Endothelial cell of umbilical vein (primary cell): ENCODE data around the gene UBE2D3. TPM values are rescaled to one million over a fixed set of nuclear protein-coding genes. Genes with fewer than 3 reads are reported as not detected.

Experiments
- BruUV-seq: library from RNA; stranded (reverse); fragments of 400-500 nt; replicated peaks from 2 replicates; lab custom pipeline; 2021; lab: Mats Ljungman, UMichigan
- CTCF ChIA-PET: fragments of 300-600, 350-600 bp; sonication (Branson Sonifier 250); formaldehyde crosslinking; loops from one replicate; lab custom pipeline; 2021; ENCODE audit warnings: antibody characterized with exemption, inconsistent platforms; lab: Charles Lee
- POLR2A ChIA-PET: fragments of 300-600, 350-600 bp; sonication (Branson Sonifier 250); formaldehyde crosslinking; loops from one replicate; lab custom pipeline; 2021; ENCODE audit warnings: antibody characterized with exemption, inconsistent platforms; lab: Charles Lee
- DNase-seq: peaks from one replicate; pipeline ENCODE4 v3.0.0-alpha.2; 2011; ENCODE audit warnings: low read depth, low spot score
- FAIRE-seq: peaks from 2 replicates; lab custom pipeline; 2011; peaks lifted over from hg19 to GRCh38; lab: Jason Lieb, UNC
- H2AFZ ChIP-seq: 2 replicates; pipeline ENCODE4 v1.6.0; 2012; ENCODE audit warnings: low read depth, low read length, control low read depth, inconsistent platforms
- H3K27ac ChIP-seq: 2 replicates; pipeline ENCODE4 v1.5.1; 2011; ENCODE audit warnings: low read depth, mild to moderate bottlenecking, control low read depth, low read length, moderate library complexity; ENCODE audit not compliant: insufficient read depth
- H3K27me3 ChIP-seq, 2 experiments: 2 replicates each; pipeline versions ENCODE4 v1.6.0 to v1.6.1; 2011; ENCODE audit warnings: low read length in 2 of 2, mixed read lengths in 1 of 2; ENCODE audit not compliant: control insufficient read depth in 2 of 2, insufficient read depth in 2 of 2
- H3K36me3 ChIP-seq, 2 experiments: 2 replicates in 1 of 2; 3 replicates in 1 of 2; pipeline ENCODE4 v1.5.1; 2011; ENCODE audit warnings: low read length in 2 of 2, mild to moderate bottlenecking in 1 of 2, moderate library complexity in 1 of 2; ENCODE audit not compliant: control insufficient read depth in 2 of 2, insufficient read depth in 2 of 2; ENCODE audit errors: extremely low read depth in 1 of 2
- H3K4me1 ChIP-seq: 3 replicates; pipeline ENCODE4 v1.5.1; 2011; ENCODE audit warnings: mild to moderate bottlenecking, low read length; ENCODE audit not compliant: control insufficient read depth, insufficient read depth; ENCODE audit errors: extremely low read depth
- H3K4me2 ChIP-seq: 2 replicates; pipeline ENCODE4 v1.6.1; 2011; ENCODE audit warnings: low read length, control low read depth, mixed read lengths; ENCODE audit not compliant: insufficient read depth
- H3K4me3 ChIP-seq, 3 experiments: fragments of 200-600 bp in 1 of 3; sonication (generic), shearing (Covaris generic) in 1 of 3; replicated peaks in 1 of 3; 2 replicates each; pipeline ENCODE4 v1.5.1; 2011 to 2016; ENCODE audit warnings: control low read depth in 3 of 3, low read length in 3 of 3, mild to moderate bottlenecking in 2 of 3, inconsistent platforms in 1 of 3, low read depth in 1 of 3, moderate library complexity in 1 of 3; ENCODE audit not compliant: insufficient read depth in 1 of 3
- H3K79me2 ChIP-seq: 2 replicates; pipeline ENCODE4 v1.6.0; 2012; ENCODE audit warnings: low read length, inconsistent platforms; ENCODE audit not compliant: control insufficient read depth, insufficient read depth
- H3K9ac ChIP-seq: replicated peaks from 2 replicates; pipeline ENCODE3; 2011; ENCODE audit warnings: low read length, control low read depth; ENCODE audit not compliant: insufficient read depth; ENCODE audit errors: extremely low read depth
- H3K9me1 ChIP-seq: replicated peaks from 3 replicates; pipeline ENCODE4 v1.6.0; 2011; ENCODE audit warnings: mild to moderate bottlenecking, low read length; ENCODE audit not compliant: control insufficient read depth, insufficient read depth; ENCODE audit errors: extremely low read depth
- H3K9me3 ChIP-seq: replicated peaks from 2 replicates; pipeline ENCODE4 v1.5.1; 2012; ENCODE audit warnings: low read length, inconsistent platforms; ENCODE audit not compliant: control insufficient read depth, insufficient read depth
- H4K20me1 ChIP-seq: replicated peaks from 2 replicates; pipeline ENCODE3; 2011; ENCODE audit warnings: mild to moderate bottlenecking, low read length; ENCODE audit not compliant: control insufficient read depth, insufficient read depth; ENCODE audit errors: extremely low read depth
- EZH2 ChIP-seq: IDR thresholded peaks from 2 replicates; pipeline ENCODE4 v1.6.1; 2012; ENCODE audit warnings: borderline replicate concordance, low read depth, mild to moderate bottlenecking, moderate library complexity, low read length, inconsistent platforms; ENCODE audit not compliant: severe bottlenecking
- FOS ChIP-seq: IDR thresholded peaks from 2 replicates; pipeline ENCODE4 v1.6.1; 2011; ENCODE audit warnings: mild to moderate bottlenecking, low read length, moderate library complexity, borderline replicate concordance; ENCODE audit not compliant: insufficient read depth
- GATA2 ChIP-seq: IDR thresholded peaks from 2 replicates; pipeline ENCODE4 v1.7.0; 2011; ENCODE audit warnings: low read depth, mild to moderate bottlenecking, moderate library complexity, mixed read lengths, low read length; ENCODE audit not compliant: insufficient read length, insufficient read depth
- JUN ChIP-seq: IDR thresholded peaks from 2 replicates; pipeline ENCODE4 v1.6.1; 2011; ENCODE audit warnings: borderline replicate concordance, low read depth; ENCODE audit not compliant: insufficient read length, insufficient read depth
- MAX ChIP-seq: IDR thresholded peaks from 2 replicates; pipeline ENCODE4 v1.6.1; 2011; ENCODE audit not compliant: insufficient read depth, insufficient read length
- MYC ChIP-seq: IDR thresholded peaks from one replicate; pipeline ENCODE4 v1.6.1; 2011; ENCODE audit warnings: mild to moderate bottlenecking, low read depth, low read length
- POLR2A ChIP-seq: IDR thresholded peaks from 2 replicates; pipeline ENCODE4 v1.6.1; 2012; ENCODE audit warnings: low read depth, mild to moderate bottlenecking, control low read depth, low read length
- POLR2AphosphoS5 ChIP-seq: IDR thresholded peaks from 2 replicates; pipeline ENCODE4 v1.6.1; 2012; ENCODE audit warnings: low read depth, mild to moderate bottlenecking, control low read depth, low read length, moderate library complexity; ENCODE audit not compliant: insufficient read depth
- dilution Hi-C: fragments of 300-500 bp; cut with MboI; formaldehyde crosslinking; loops from one replicate; pipeline ENCODE4 v1.15.0; 2019; ENCODE audit warnings: low sequenced_read_pairs; ENCODE audit not compliant: extremely low pct_ligation_motif_present
- intact Hi-C: fragments of 100-400 bp; cut with micrococcal nuclease; formaldehyde crosslinking; loops from one replicate; pipeline ENCODE4 v1.10.0; 2022
- polyA plus RNA-seq, 4 experiments: library from polyadenylated mRNA; depleted of rRNA in 3 of 4; stranded (reverse) in 3 of 4; unstranded in 1 of 4; fragments of >200 nt; gene quantifications; 2 replicates each; pipeline versions ENCODE4 v1.2.1 to v1.2.3, GENCODE V29; 2011 to 2012; ENCODE audit warnings: missing spikeins in 1 of 4
- total RNA-seq: library from RNA; stranded (reverse); gene quantifications from 2 replicates; pipeline ENCODE4 v1.2.3, GENCODE V29; 2021
- TF ChIP-seq, protein P1 (sequence below), 2 donors: IDR thresholded peaks; 1 replicate in 1 of 2; 2 replicates in 1 of 2; pipeline ENCODE4 v1.5.1; 2011; ENCODE audit warnings: low read length in 2 of 2, mild to moderate bottlenecking in 2 of 2, moderate library complexity in 2 of 2, control low read depth in 1 of 2, inconsistent platforms in 1 of 2, low read depth in 1 of 2; ENCODE audit not compliant: insufficient read depth in 1 of 2; ENCODE audit errors: extremely low read depth in 1 of 2

The UBE2D3 gene
- total and polyA plus RNA-seq, 2 donors (not counting 3 experiments of a cell fraction or from before 2014, with no cell fraction given) = 279 to 399 TPM

- Histone ChIP-seq H3K9me1 (no peaks in the 10 kb centered on the region), H3K4me3 (no peak overlapping the region), H3K36me3 (peaks cover 15 to 47% of the 10 kb centered on the region in 2 experiments), H4K20me1 (peaks cover 9% of the 10 kb centered on the region), H3K79me2 (peaks cover 43% of the 10 kb centered on the region), H3K27ac (no peak overlapping the region), H3K9ac (no peak overlapping the region), H3K4me1 (no peaks in the 10 kb centered on the region), H3K4me2 (no peak overlapping the region), H2AFZ (no peak overlapping the region), H3K9me3 (no peaks in the 10 kb centered on the region), H3K27me3 (no peaks in the 10 kb centered on the region)
- intact Hi-C loops (loop anchor here (5.0 kb wide), 1 partner anchor 297 kb away; the partner anchor contains the start of gene BDH2), dilution Hi-C loops (no loop called here)
- FAIRE-seq (no peak), DNase-seq (no peak)
- ChIA-PET POLR2A (no interaction called here), CTCF (interaction anchor here (1.0 kb wide), 1 partner anchor 28 kb away, joined by 3 read pairs; no protein-coding TSS in a partner anchor)
- no TSS peak for BruUV-seq
- no peak for TF ChIP-seq MYC
Observed at GRCh38 chr4:102799816-102800215, 27.5 kb downstream of the UBE2D3 start.

DNA sequence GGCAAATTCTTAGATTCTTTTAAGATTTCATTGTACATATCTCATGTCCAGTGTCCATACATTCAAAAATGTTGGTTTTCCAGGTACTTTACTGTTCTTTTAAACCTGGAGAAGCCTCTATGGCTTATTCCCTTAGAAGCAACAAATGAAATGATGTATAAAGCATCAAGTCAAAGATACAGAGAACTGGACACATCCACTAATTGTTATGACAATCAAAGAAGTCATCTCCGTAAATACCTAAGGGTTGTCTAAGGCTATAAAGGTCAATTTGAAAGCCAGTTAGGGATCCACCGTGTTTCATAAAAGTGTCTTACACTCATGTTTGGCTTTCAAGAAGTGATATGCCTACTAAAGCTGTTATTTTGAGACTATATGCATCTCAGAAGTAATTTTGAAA is 32.4 kb downstream of the UBE2D3 start:
- no TSS peak for BruUV-seq
- FAIRE-seq = no peak
- H3K4me1 ChIP-seq = no peaks in the 10 kb centered on the region

More for the DNA sequence above, 32.4 kb downstream of the UBE2D3 start:
- CTCF ChIA-PET = no interaction called here
- DNase-seq = no peak
- POLR2A ChIA-PET = no interaction called here
- Histone ChIP-seq H3K4me3 (no peak overlapping the region), H3K36me3 (peaks cover 7 to 29% of the 10 kb centered on the region in 2 experiments), H3K27me3 (no peaks in the 10 kb centered on the region), H3K79me2 (peaks cover 8% of the 10 kb centered on the region), H4K20me1 (peaks cover 3% of the 10 kb centered on the region), H3K9me1 (no peaks in the 10 kb centered on the region), H3K27ac (no peak overlapping the region), H3K9me3 (no peaks in the 10 kb centered on the region), H3K4me2 (no peak overlapping the region), H3K9ac (no peak overlapping the region), H2AFZ (no peak overlapping the region)
- TF ChIP-seq MAX = no peak
- no peak for TF ChIP-seq MYC
- TF ChIP-seq FOS = no peak
- TF ChIP-seq POLR2AphosphoS5 = no peak
- TF ChIP-seq, protein P1, sequence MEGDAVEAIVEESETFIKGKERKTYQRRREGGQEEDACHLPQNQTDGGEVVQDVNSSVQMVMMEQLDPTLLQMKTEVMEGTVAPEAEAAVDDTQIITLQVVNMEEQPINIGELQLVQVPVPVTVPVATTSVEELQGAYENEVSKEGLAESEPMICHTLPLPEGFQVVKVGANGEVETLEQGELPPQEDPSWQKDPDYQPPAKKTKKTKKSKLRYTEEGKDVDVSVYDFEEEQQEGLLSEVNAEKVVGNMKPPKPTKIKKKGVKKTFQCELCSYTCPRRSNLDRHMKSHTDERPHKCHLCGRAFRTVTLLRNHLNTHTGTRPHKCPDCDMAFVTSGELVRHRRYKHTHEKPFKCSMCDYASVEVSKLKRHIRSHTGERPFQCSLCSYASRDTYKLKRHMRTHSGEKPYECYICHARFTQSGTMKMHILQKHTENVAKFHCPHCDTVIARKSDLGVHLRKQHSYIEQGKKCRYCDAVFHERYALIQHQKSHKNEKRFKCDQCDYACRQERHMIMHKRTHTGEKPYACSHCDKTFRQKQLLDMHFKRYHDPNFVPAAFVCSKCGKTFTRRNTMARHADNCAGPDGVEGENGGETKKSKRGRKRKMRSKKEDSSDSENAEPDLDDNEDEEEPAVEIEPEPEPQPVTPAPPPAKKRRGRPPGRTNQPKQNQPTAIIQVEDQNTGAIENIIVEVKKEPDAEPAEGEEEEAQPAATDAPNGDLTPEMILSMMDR (IDR thresholded peaks at IDR 0.05; ENCODE audit: extremely low read depth in 1 of 2, insufficient read depth in 1 of 2, low read depth in 1 of 2, low read length in 2 of 2) = no peak
- TF ChIP-seq EZH2 = no peak
- TF ChIP-seq POLR2A = no peak
- TF ChIP-seq GATA2 = no peak
- no peak for TF ChIP-seq JUN
- dilution Hi-C loops = no loop called here
- intact Hi-C loops = no loop called here
